Mammary epithelial cell (primary cell): ENCODE measurements around the gene FAXDC2.

Experiments
- EZH2 ChIP-seq: IDR thresholded peaks from 2 replicates; pipeline ENCODE4 v1.6.1; 2012; ENCODE audit warnings: low read length, inconsistent platforms, borderline replicate concordance
- TF ChIP-seq, protein P1 (sequence below), 2 donors: IDR thresholded peaks in 1 of 2; conservative IDR thresholded peaks in 1 of 2; 2 replicates each; pipeline ENCODE4 v1.5.1; 2011 to 2012; ENCODE audit warnings: inconsistent platforms in 2 of 2, low read length in 2 of 2, mild to moderate bottlenecking in 2 of 2, control low read depth in 1 of 2, low read depth in 1 of 2; ENCODE audit not compliant: insufficient read depth in 1 of 2; ENCODE audit errors: extremely low read depth in 1 of 2

DNA sequence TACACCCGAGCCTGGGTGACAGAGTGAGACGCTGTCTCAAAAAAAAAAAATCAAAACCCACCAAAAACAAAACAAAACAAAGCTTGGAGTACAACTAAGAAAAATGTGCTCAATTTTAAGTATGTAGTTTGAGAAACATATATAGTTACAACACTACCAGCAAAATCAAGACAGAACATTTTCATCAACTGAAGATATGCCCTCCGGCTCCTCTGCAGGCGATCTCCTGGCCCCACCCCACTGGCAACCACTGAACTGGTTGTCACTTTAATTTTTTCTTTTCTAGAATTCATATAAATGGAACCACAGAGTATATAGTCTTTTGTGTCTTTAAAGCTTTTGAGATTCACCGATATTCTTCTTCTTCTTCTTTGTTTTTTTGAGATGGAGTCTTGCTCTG, 43.0 kb upstream of the FAXDC2 start:
- TF ChIP-seq, protein P1, sequence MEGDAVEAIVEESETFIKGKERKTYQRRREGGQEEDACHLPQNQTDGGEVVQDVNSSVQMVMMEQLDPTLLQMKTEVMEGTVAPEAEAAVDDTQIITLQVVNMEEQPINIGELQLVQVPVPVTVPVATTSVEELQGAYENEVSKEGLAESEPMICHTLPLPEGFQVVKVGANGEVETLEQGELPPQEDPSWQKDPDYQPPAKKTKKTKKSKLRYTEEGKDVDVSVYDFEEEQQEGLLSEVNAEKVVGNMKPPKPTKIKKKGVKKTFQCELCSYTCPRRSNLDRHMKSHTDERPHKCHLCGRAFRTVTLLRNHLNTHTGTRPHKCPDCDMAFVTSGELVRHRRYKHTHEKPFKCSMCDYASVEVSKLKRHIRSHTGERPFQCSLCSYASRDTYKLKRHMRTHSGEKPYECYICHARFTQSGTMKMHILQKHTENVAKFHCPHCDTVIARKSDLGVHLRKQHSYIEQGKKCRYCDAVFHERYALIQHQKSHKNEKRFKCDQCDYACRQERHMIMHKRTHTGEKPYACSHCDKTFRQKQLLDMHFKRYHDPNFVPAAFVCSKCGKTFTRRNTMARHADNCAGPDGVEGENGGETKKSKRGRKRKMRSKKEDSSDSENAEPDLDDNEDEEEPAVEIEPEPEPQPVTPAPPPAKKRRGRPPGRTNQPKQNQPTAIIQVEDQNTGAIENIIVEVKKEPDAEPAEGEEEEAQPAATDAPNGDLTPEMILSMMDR (conservative IDR thresholded peaks at IDR 0.05 in 1 of 2, IDR thresholded peaks at IDR 0.05 in 1 of 2; ENCODE audit: extremely low read depth in 1 of 2, insufficient read depth in 1 of 2, low read depth in 1 of 2, low read length in 2 of 2) = no peak
- no peak for TF ChIP-seq EZH2
